Aorta (tissue), 5 donors: ENCODE results near the gene CD81. TPM values are rescaled to one million over a fixed set of nuclear protein-coding genes. Genes with fewer than 3 reads are reported as not detected.
A peak's percentile ranks its signal among the peaks of the same experiment; 100 is the strongest.

ENCODE experiments used
- ATAC-seq: fragments of 200-7000 bp; cut with Tn5 transposase; one replicate; pipeline ENCODE4 v1.9.1; 2022; ENCODE audit warnings: moderate library complexity; ENCODE audit not compliant: low FRiP score
- DNase-seq, 2 donors: peaks; one replicate each; pipeline ENCODE4 v3.0.0-alpha.2; 2020
- H3K27ac ChIP-seq, 2 donors: one replicate each; pipeline ENCODE4 v1.5.1; 2013; ENCODE audit warnings: low read length in 2 of 2, mild to moderate bottlenecking in 2 of 2, moderate library complexity in 2 of 2, control low read depth in 1 of 2, inconsistent platforms in 1 of 2, low read depth in 1 of 2
- H3K27me3 ChIP-seq, 2 donors: one replicate each; pipeline ENCODE4 v1.6.1; 2013; ENCODE audit warnings: control low read depth in 1 of 2, low read length in 1 of 2, mild to moderate bottlenecking in 1 of 2, moderate library complexity in 1 of 2; ENCODE audit not compliant: insufficient read depth in 2 of 2, control insufficient read depth in 1 of 2
- H3K36me3 ChIP-seq, 2 donors: one replicate each; pipeline ENCODE4 v1.6.1; 2013; ENCODE audit warnings: control low read depth in 1 of 2, low read length in 1 of 2, mild to moderate bottlenecking in 1 of 2; ENCODE audit not compliant: insufficient read depth in 2 of 2, control insufficient read depth in 1 of 2
- H3K4me1 ChIP-seq, 2 donors: one replicate each; pipeline ENCODE4 v1.6.1; 2013; ENCODE audit warnings: low read length in 2 of 2, control low read depth in 1 of 2, mild to moderate bottlenecking in 1 of 2, moderate library complexity in 1 of 2; ENCODE audit not compliant: insufficient read depth in 2 of 2, control insufficient read depth in 1 of 2
- H3K4me3 ChIP-seq, 2 donors: one replicate each; pipeline ENCODE4 v1.5.1; 2013; ENCODE audit warnings: low read length in 2 of 2, control low read depth in 1 of 2, mild to moderate bottlenecking in 1 of 2
- H3K9me3 ChIP-seq: one replicate; pipeline ENCODE4 v1.6.1; 2013; ENCODE audit warnings: mild to moderate bottlenecking, low read length; ENCODE audit not compliant: control insufficient read depth
- whole genome bisulfite sequencing, 2 donors: extraction: QIAGEN DNeasy Blood & Tissue Kit; methylation state at CpG; one replicate each; pipeline ENCODE4 v1.1.7; 2013; 5-methylcytosine and 5-hydroxymethylcytosine counted together
- intact Hi-C, 2 donors: fragments of 100-400 bp; cut with DNase I; formaldehyde crosslinking; loops; one replicate each; pipeline versions ENCODE4 v1.14.2 to v1.15.0; 2022
- polyA plus RNA-seq, 2 donors: library from polyadenylated mRNA; stranded (reverse); fragments of 200-250 nt; gene quantifications; one replicate each; pipeline ENCODE4 v1.2.3, GENCODE V29; 2013
- total RNA-seq, 2 donors: library from RNA; stranded (reverse); fragmentation: NEBNext Ultra II Directional; extraction: Animal tissue kit (Norgen Biotek cat#: 25700); gene quantifications; one replicate each; pipeline ENCODE4 v1.2.1, GENCODE V29; 2021
- donor health status: healthy with polysubstance abuse.
- donor health status: Bipolar disorder and iron deficiency.
- donor health status: DM: no; HTN: no; CAD: no.
- donor health status: DM: no; HTN: no; CAD: no.
- donor health status: DM: yes; HTN: yes; CAD: no.

Gene CD81
- total and polyA plus RNA-seq, 4 donors, result 363 to 784 (median 579) TPM

GRCh38 chr11:2444821-2445745 is 68.0 kb downstream of the CD81 start, which contains the start of gene KCNQ1:
Gene KCNQ1, plus strand, starts transcription at chr11:2445008. Its CDS starts 91 bp downstream, at chr11:2445099.
- WGBS, 2 donors, result 2 to 5% methylated on average over 60 to 116 of the region's 116 CpGs
- peak within 1 kb of the TSS; percentile 14 to 16 for H3K4me3 ChIP-seq
- ATAC-seq (no peak), DNase-seq (peak; percentile 64 to 71)
- intact Hi-C loops, result no loop called here
- no peaks in the 10 kb centered on the region for H3K4me1 ChIP-seq
- no peaks in the 10 kb centered on the region for H3K27me3 ChIP-seq
- no peaks in the 10 kb centered on the region for H3K36me3 ChIP-seq
- H3K27ac ChIP-seq, result no peak within 1 kb of the TSS
- H3K9me3 ChIP-seq, result no peaks in the 10 kb centered on the region

- WGBS, 2 donors, result 51 to 53% methylated on average over 23 of the region's 23 CpGs
- no peaks in the 10 kb centered on the region for H3K27me3 ChIP-seq
Measured at GRCh38 chr11:2445746-2446551, 68.8 kb downstream of the CD81 start.

GRCh38 chr11:2446590-2447252 is 69.6 kb downstream of the CD81 start:
- peak; percentile 64 to 73 for DNase-seq
- no peak for ATAC-seq
- no peak overlapping the region for H3K27ac ChIP-seq
- H3K36me3 ChIP-seq, result no peaks in the 10 kb centered on the region
- intact Hi-C loops, result no loop called here
- no peaks in the 10 kb centered on the region for H3K4me1 ChIP-seq
- no peaks in the 10 kb centered on the region for H3K9me3 ChIP-seq
- no peak overlapping the region for H3K4me3 ChIP-seq
- H3K27me3 ChIP-seq, result no peaks in the 10 kb centered on the region
- WGBS, 2 donors, result 81 to 82% methylated on average over 15 of the region's 15 CpGs

More at GRCh38 chr11:2445746-2446551, 68.8 kb downstream of the CD81 start:
- Histone ChIP-seq H3K27ac (no peak overlapping the region), H3K4me1 (no peaks in the 10 kb centered on the region), H3K4me3 (no peak overlapping the region), H3K36me3 (no peaks in the 10 kb centered on the region), H3K9me3 (no peaks in the 10 kb centered on the region)
- DNase-seq, result peak; percentile 50 to 62
- no peak for ATAC-seq
- intact Hi-C loops, result no loop called here

Other genes starting within 250 kb of the CD81 start
- 100 to 1,000 TPM in 1 of 2 donors, 10 to 100 TPM in 1; 83.5 to 620 TPM for gene IGF2, start 237.9 kb upstream of the CD81 start, total RNA-seq
- gene IGF2, start 237.9 kb upstream of the CD81 start, polyA plus RNA-seq, result 1 to 10 TPM in 1 of 2 donors, under 1 TPM in 1; 0.67 to 1.8 TPM
- gene INS, start 216.1 kb upstream of the CD81 start, total RNA-seq, result 1 to 10 TPM; 1.9 to 2.1 TPM
- gene INS, start 216.1 kb upstream of the CD81 start, polyA plus RNA-seq, result 10 to 100 TPM; 17.2 to 18.8 TPM
- under 1 TPM in 1 of 2 donors, not detected in 1; 0.45 TPM for gene TH, start 205.5 kb upstream of the CD81 start, total RNA-seq
- gene TH, start 205.5 kb upstream of the CD81 start, polyA plus RNA-seq, result not detected
- gene ASCL2, start 106.7 kb upstream of the CD81 start, total RNA-seq, result 1 to 10 TPM in 1 of 2 donors, under 1 TPM in 1; 0.62 to 1.4 TPM
- not detected for gene ASCL2, start 106.7 kb upstream of the CD81 start, polyA plus RNA-seq
- 1 to 10 TPM; 1.4 to 2.1 TPM for gene C11orf21, start 75.4 kb upstream of the CD81 start, total RNA-seq
- gene C11orf21, start 75.4 kb upstream of the CD81 start, polyA plus RNA-seq, result under 1 TPM in 1 of 2 donors, not detected in 1; 0.46 TPM
- 1 to 10 TPM in 1 of 2 donors, under 1 TPM in 1; 0.84 to 3.5 TPM for gene TSPAN32, start 75.3 kb upstream of the CD81 start, total RNA-seq
- 1 to 10 TPM in 1 of 2 donors, not detected in 1; 8.7 TPM for gene TSPAN32, start 75.3 kb upstream of the CD81 start, polyA plus RNA-seq
- 10 to 100 TPM; 35.2 to 44.3 TPM for gene TSSC4, start 23.4 kb downstream of the CD81 start, total RNA-seq
- 10 to 100 TPM; 42.9 to 64.4 TPM for gene TSSC4, start 23.4 kb downstream of the CD81 start, polyA plus RNA-seq
- gene TRPM5, start 67.2 kb downstream of the CD81 start, total RNA-seq, result not detected
- gene TRPM5, start 67.2 kb downstream of the CD81 start, polyA plus RNA-seq, result under 1 TPM in 1 of 2 donors, not detected in 1; 0.25 TPM
- 10 to 100 TPM in 1 of 2 donors, 1 to 10 TPM in 1; 6.2 to 11.5 TPM for gene KCNQ1, start 67.7 kb downstream of the CD81 start, total RNA-seq
- 1 to 10 TPM in 1 of 2 donors, under 1 TPM in 1; 0.67 to 5.4 TPM for gene KCNQ1, start 67.7 kb downstream of the CD81 start, polyA plus RNA-seq